Erythroblast (primary cell): ENCODE data around the gene UBR3.
A peak's percentile ranks its signal among the peaks of the same experiment; 100 is the strongest.

Source experiments
- DNase-seq, 2 experiments: peaks; one replicate each; lab custom pipeline; 2025; lab: John Stamatoyannopoulos, UW
- GATA1 ChIP-seq: IDR thresholded peaks from 2 replicates; pipeline ENCODE4 v1.6.1; 2011; ENCODE audit warnings: low read depth, mild to moderate bottlenecking, control low read depth, low read length, moderate library complexity
- POLR2A ChIP-seq: IDR thresholded peaks from 2 replicates; pipeline ENCODE4 v1.6.1; 2011; ENCODE audit warnings: mild to moderate bottlenecking, low read length

Gene UBR3

GRCh38 chr2:169976335-169976851 lies 149.1 kb downstream of the UBR3 start:
- TF ChIP-seq GATA1 (no peak), POLR2A (no peak)

GRCh38 chr2:169977530-169977929 lies 150.3 kb downstream of the UBR3 start:
- DNase-seq = no peak
- TF ChIP-seq GATA1 = no peak
- no peak for TF ChIP-seq POLR2A

More at GRCh38 chr2:169976335-169976851, 149.1 kb downstream of the UBR3 start:
- no peak for DNase-seq

GRCh38 chr2:169978402-169979017 lies 151.3 kb downstream of the UBR3 start:
- no peak for TF ChIP-seq POLR2A
- no peak for TF ChIP-seq GATA1
- no peak for DNase-seq

- no peak for DNase-seq
- no peak for TF ChIP-seq GATA1
- TF ChIP-seq POLR2A = no peak
Measured at GRCh38 chr2:169979025-169979424, 151.8 kb downstream of the UBR3 start.

- DNase-seq = peak; percentile 9 to 29
- TF ChIP-seq POLR2A = no peak
- TF ChIP-seq GATA1 = no peak
Measured at GRCh38 chr2:169980001-169980400, 152.7 kb downstream of the UBR3 start.

GRCh38 chr2:169980643-169981042 lies 153.4 kb downstream of the UBR3 start:
- TF ChIP-seq POLR2A (no peak), GATA1 (no peak)
- no peak for DNase-seq

- TF ChIP-seq POLR2A = no peak
- TF ChIP-seq GATA1 = no peak
- peak in 1 of 2 experiments; percentile 4 for DNase-seq
Measured at GRCh38 chr2:169982929-169983328, 155.7 kb downstream of the UBR3 start.

- no peak for DNase-seq
- TF ChIP-seq GATA1 = no peak
- TF ChIP-seq POLR2A = no peak
Measured at GRCh38 chr2:169983506-169983905, 156.3 kb downstream of the UBR3 start.

- no peak for TF ChIP-seq GATA1
- no peak for TF ChIP-seq POLR2A
- DNase-seq = no peak
Measured at GRCh38 chr2:169984145-169984544, 156.9 kb downstream of the UBR3 start.

- no peak for DNase-seq
- TF ChIP-seq POLR2A = no peak
- no peak for TF ChIP-seq GATA1
Measured at GRCh38 chr2:169994752-169995151, 167.5 kb downstream of the UBR3 start.

GRCh38 chr2:169997140-169997887 lies 170.1 kb downstream of the UBR3 start:
- DNase-seq = peak; percentile 21 to 39
- TF ChIP-seq GATA1 (no peak), POLR2A (no peak)

- DNase-seq = no peak
- no peak for TF ChIP-seq GATA1
Measured at GRCh38 chr2:169999054-169999453, 171.8 kb downstream of the UBR3 start.

GRCh38 chr2:170002096-170002495 lies 174.8 kb downstream of the UBR3 start:
- no peak for TF ChIP-seq GATA1
- no peak for TF ChIP-seq POLR2A
- no peak for DNase-seq

- TF ChIP-seq GATA1 = no peak
- TF ChIP-seq POLR2A = no peak
- DNase-seq = peak; percentile 52 to 75
Measured at GRCh38 chr2:170005702-170006101, 178.4 kb downstream of the UBR3 start.
